K562 (cell line): ENCODE results near the gene UVRAG. TPM values are rescaled to one million over a fixed set of nuclear protein-coding genes. Genes with fewer than 3 reads are reported as not detected.
A peak's percentile ranks its signal among the peaks of the same experiment; 100 is the strongest.

Experiments used
- BRCA1 ChIP-seq, 2 experiments: fragments of 450-650 bp in 1 of 2; sonication (generic) in 1 of 2; formaldehyde crosslinking in 1 of 2; IDR thresholded peaks; 2 replicates each; pipeline versions ENCODE4 v1.5.0 to v1.6.1; 2017 to 2020; ENCODE audit warnings: mild to moderate bottlenecking in 1 of 2, missing genetic modification reagents in 1 of 2
- CREM ChIP-seq: IDR thresholded peaks from 2 replicates; pipeline ENCODE4 v1.6.1; 2014; ENCODE audit warnings: antibody characterized with exemption, low read depth
- MITF ChIP-seq: IDR thresholded peaks from 2 replicates; pipeline ENCODE4 v1.6.1; 2014; ENCODE audit warnings: antibody characterized with exemption
- PTRF ChIP-seq: fragments of 450-650 bp; IDR thresholded peaks from 2 replicates; pipeline ENCODE4 v1.6.1; 2016; ENCODE audit warnings: mild to moderate bottlenecking, missing genetic modification characterization, missing compliant biosample characterization
- SIN3B ChIP-seq: fragments of 450-650 bp; IDR thresholded peaks from 2 replicates; pipeline ENCODE4 v1.6.1; 2017; ENCODE audit warnings: low read depth, mild to moderate bottlenecking, moderate library complexity
- THRA ChIP-seq: fragments of 450-650 bp; IDR thresholded peaks from 2 replicates; pipeline ENCODE4 v1.6.1; 2017; ENCODE audit warnings: mild to moderate bottlenecking, moderate library complexity
- ZBTB17 ChIP-seq: fragments of 450-650 bp; formaldehyde crosslinking; IDR thresholded peaks from 2 replicates; pipeline ENCODE4 v1.4.0; 2020; ENCODE audit warnings: mild to moderate bottlenecking
- ZBTB7A ChIP-seq: IDR thresholded peaks from 2 replicates; pipeline ENCODE4 v1.6.1; 2011; ENCODE audit warnings: low read depth, mild to moderate bottlenecking, low read length, moderate library complexity, borderline replicate concordance; ENCODE audit not compliant: control insufficient read depth
- ZNF212 ChIP-seq: fragments of 450-650 bp; formaldehyde crosslinking; IDR thresholded peaks from 2 replicates; pipeline ENCODE4 v1.4.0; 2020; ENCODE audit warnings: mild to moderate bottlenecking
- ZNF263 ChIP-seq: sonication (generic); formaldehyde crosslinking; IDR thresholded peaks from 2 replicates; pipeline ENCODE4 v1.8.0; 2022; ENCODE audit warnings: mild to moderate bottlenecking, missing genetic modification reagents, borderline replicate concordance
- ZNF311 ChIP-seq: fragments of 250-450 bp; sonication (Bioruptor Pico); IDR thresholded peaks from 2 replicates; pipeline ENCODE4 v1.4.0; 2020; ENCODE audit warnings: mild to moderate bottlenecking, moderate library complexity
- ZNF395 ChIP-seq: fragments of 200-800 bp; sonication (Bioruptor generic); IDR thresholded peaks from 2 replicates; pipeline ENCODE4 v1.6.1; 2017; ENCODE audit warnings: missing genetic modification characterization, missing compliant biosample characterization
- ZNF609 ChIP-seq: sonication (generic); formaldehyde crosslinking; IDR thresholded peaks from 2 replicates; pipeline ENCODE4 v1.8.1; 2023; ENCODE audit warnings: missing genetic modification reagents, mild to moderate bottlenecking, borderline replicate concordance
- ZNF639 ChIP-seq, 2 experiments: fragments of 200-800 bp in 1 of 2; sonication (Bioruptor generic) in 1 of 2; sonication (generic) in 1 of 2; formaldehyde crosslinking in 1 of 2; IDR thresholded peaks in 1 of 2; conservative IDR thresholded peaks in 1 of 2; 2 replicates each; pipeline versions ENCODE4 v1.5.0 to v1.6.1; 2016 to 2020; ENCODE audit warnings: missing compliant biosample characterization in 1 of 2, missing genetic modification characterization in 1 of 2, missing genetic modification reagents in 1 of 2
- polyA plus RNA-seq, 8 experiments: library from polyadenylated mRNA; depleted of rRNA in 4 of 8; stranded (reverse) in 5 of 8; unstranded in 3 of 8; fragments of >200 nt; fragmentation: Nextera tagmentation in 2 of 8; fragmentation: Illumina TruSeq in 1 of 8; extraction: Ambion mirVana in 2 of 8; extraction: Trizol in 1 of 8; gene quantifications; 2 replicates each; pipeline versions ENCODE4 v1.2.1 to v1.2.3, GENCODE V29; 2011 to 2014; ENCODE audit warnings: inconsistent platforms in 1 of 8, missing spikeins in 1 of 8
- total RNA-seq, 7 experiments: library from RNA; depleted of rRNA in 6 of 7; stranded (reverse); fragments of >200 nt in 6 of 7; fragmentation: Illumina TruSeq in 2 of 7; extraction: Trizol in 2 of 7; gene quantifications; 2 replicates each; pipeline versions ENCODE4 v1.2.1 to v1.2.3, GENCODE V29; 2011 to 2021; ENCODE audit warnings: low replicate concordance in 1 of 7

The UVRAG gene
- total and polyA plus RNA-seq, 9 of the 15 experiments (the other 6 are each of a cell fraction or from before 2014, with no cell fraction given), result 3.1 to 17.8 (median 12.4) TPM

- TF ChIP-seq SIN3B, result peak; percentile 61; the same call in 1 of the 2 replicates
- TF ChIP-seq PTRF (tag), result no peak
- TF ChIP-seq ZNF311 (CRISPR knock-in tag), result no peak
- TF ChIP-seq ZBTB17, result no peak; the same call in 1 of the 2 replicates
- 0 out of 4 replicates have a peak, but pooled peaks of 1 of the 2 experiments have one; percentile 33 for TF ChIP-seq ZNF639 (CRISPR knock-in tag; conservative IDR thresholded peaks at IDR 0.05 in 1 of 2, IDR thresholded peaks at IDR 0.05 in 1 of 2)
- no peak for TF ChIP-seq BRCA1 (IDR thresholded peaks at IDR 0.05)
- TF ChIP-seq BRCA1 (CRISPR knock-in tag; IDR thresholded peaks at IDR 0.05), result no peak
- peak; percentile 65 for TF ChIP-seq CREM
- TF ChIP-seq MITF, result no peak
- no peak for TF ChIP-seq ZNF263 (CRISPR knock-in tag)
- TF ChIP-seq ZBTB7A, result peak; percentile 76
- TF ChIP-seq ZNF609, result no peak
- no peak for TF ChIP-seq ZNF212 (CRISPR knock-in tag)
- no peak for TF ChIP-seq THRA
- TF ChIP-seq ZNF395 (CRISPR knock-in tag), result no peak
Observed at GRCh38 chr11:75768112-75768908, 46.7 kb upstream of the UVRAG start, which contains the start of gene DGAT2 (continued).
